HEK293 (cell line): Measurements from ENCODE around the gene KIRREL3.

Experiments used
- CTCF ChIA-PET: fragments of 350-600 bp; formaldehyde crosslinking; extraction: SDS; loops from one replicate; lab custom pipeline; 2021; ENCODE audit warnings: antibody characterized with exemption; lab: Yijun Ruan, JAX
- POLR2A ChIA-PET: fragments of 300-600 bp; formaldehyde crosslinking; extraction: SDS; loops from one replicate; lab custom pipeline; 2020; ENCODE audit warnings: antibody characterized with exemption, inconsistent platforms; lab: Yijun Ruan, JAX
- H3K27ac ChIP-seq: fragments of 200-500 bp; sonication (Bioruptor generic); 2 replicates; pipeline ENCODE4 v1.5.1; 2014; ENCODE audit warnings: low read depth, low read length, control low read depth, inconsistent platforms; ENCODE audit errors: extremely low read depth
- H3K36me3 ChIP-seq, 2 experiments: fragments of 200-500 bp in 1 of 2; sonication (Bioruptor generic) in 1 of 2; 1 replicate in 1 of 2; 2 replicates in 1 of 2; pipeline ENCODE4 v1.5.1; 2014 to 2017; ENCODE audit warnings: inconsistent platforms in 2 of 2, low read length in 2 of 2; ENCODE audit not compliant: control insufficient read depth in 2 of 2, insufficient read depth in 1 of 2
- H3K4me1 ChIP-seq: fragments of 200-500 bp; sonication (Bioruptor generic); 2 replicates; pipeline ENCODE4 v1.5.1; 2014; ENCODE audit warnings: mild to moderate bottlenecking, low read length, inconsistent platforms; ENCODE audit not compliant: control insufficient read depth, insufficient read depth
- H3K4me3 ChIP-seq: 2 replicates; pipeline ENCODE4 v1.5.1; 2011; ENCODE audit warnings: low read depth, mild to moderate bottlenecking, control low read depth, low read length, moderate library complexity
- H3K9me3 ChIP-seq: fragments of 200-500 bp; sonication (Bioruptor generic); 2 replicates; pipeline ENCODE4 v1.5.1; 2014; ENCODE audit warnings: low read depth, low read length, inconsistent platforms; ENCODE audit not compliant: control insufficient read depth, insufficient read depth
- GLI2 ChIP-seq: fragments of 450-650 bp; formaldehyde crosslinking; IDR thresholded peaks from 2 replicates; pipeline ENCODE4; 2017; ENCODE audit warnings: missing biosample characterization, missing genetic modification characterization, low read depth, borderline replicate concordance
- HOXD13 ChIP-seq: sonication (generic); formaldehyde crosslinking; IDR thresholded peaks from 2 replicates; pipeline ENCODE4 v1.8.0; 2022; ENCODE audit warnings: missing genetic modification reagents, borderline replicate concordance
- REST ChIP-seq: fragments of 450-650 bp; formaldehyde crosslinking; IDR thresholded peaks from 2 replicates; pipeline ENCODE4 v1.5.1; 2016; ENCODE audit warnings: missing biosample characterization, missing genetic modification characterization
- SALL2 ChIP-seq: fragments of 450-650 bp; formaldehyde crosslinking; IDR thresholded peaks from 2 replicates; pipeline ENCODE4 v1.5.0; 2017; ENCODE audit warnings: missing biosample characterization, mild to moderate bottlenecking, missing genetic modification characterization, borderline replicate concordance
- SCRT1 ChIP-seq: fragments of 450-650 bp; formaldehyde crosslinking; IDR thresholded peaks from 2 replicates; pipeline ENCODE4 v1.5.1; 2016; ENCODE audit warnings: missing biosample characterization, missing genetic modification characterization, borderline replicate concordance
- SP3 ChIP-seq: fragments of 450-650 bp; formaldehyde crosslinking; IDR thresholded peaks from 2 replicates; pipeline ENCODE4 v1.5.1; 2016; ENCODE audit warnings: missing biosample characterization, missing genetic modification characterization
- TCF7L2 ChIP-seq: IDR thresholded peaks from 2 replicates; pipeline ENCODE4 v1.6.1; 2011; ENCODE audit warnings: low read depth, mild to moderate bottlenecking, inconsistent platforms, low read length, moderate library complexity, borderline replicate concordance
- ZBTB17 ChIP-seq: fragments of 450-650 bp; formaldehyde crosslinking; IDR thresholded peaks from 2 replicates; pipeline ENCODE4 v1.5.1; 2016; ENCODE audit warnings: missing biosample characterization, missing genetic modification characterization
- ZBTB49 ChIP-seq: fragments of 450-650 bp; formaldehyde crosslinking; IDR thresholded peaks from 2 replicates; pipeline ENCODE4 v1.5.1; 2016; ENCODE audit warnings: missing biosample characterization, missing genetic modification characterization, low read depth
- ZEB2 ChIP-seq: fragments of 450-650 bp; formaldehyde crosslinking; IDR thresholded peaks from 2 replicates; pipeline ENCODE4 v1.5.1; 2016; ENCODE audit warnings: missing biosample characterization, missing genetic modification characterization
- ZNF138 ChIP-seq: fragments of 450-650 bp; formaldehyde crosslinking; IDR thresholded peaks from 2 replicates; pipeline ENCODE4 v1.5.1; 2016; ENCODE audit warnings: missing biosample characterization, missing genetic modification characterization, borderline replicate concordance
- ZNF148 ChIP-seq: fragments of 450-650 bp; formaldehyde crosslinking; IDR thresholded peaks from 2 replicates; pipeline ENCODE4 v1.5.0; 2017; ENCODE audit warnings: missing biosample characterization, missing genetic modification characterization, borderline replicate concordance
- ZNF223 ChIP-seq: fragments of 450-650 bp; formaldehyde crosslinking; IDR thresholded peaks from 2 replicates; pipeline ENCODE4 v1.5.1; 2016; ENCODE audit warnings: missing biosample characterization, missing genetic modification characterization
- ZNF423 ChIP-seq: fragments of 450-650 bp; formaldehyde crosslinking; IDR thresholded peaks from 2 replicates; pipeline ENCODE4 v1.5.1; 2016; ENCODE audit warnings: missing biosample characterization, missing genetic modification characterization
- ZNF747 ChIP-seq: fragments of 450-650 bp; formaldehyde crosslinking; IDR thresholded peaks from 2 replicates; pipeline ENCODE4 v1.5.1; 2016; ENCODE audit warnings: missing biosample characterization, missing genetic modification characterization
- ZNF76 ChIP-seq: fragments of 450-650 bp; formaldehyde crosslinking; IDR thresholded peaks from 2 replicates; pipeline ENCODE4; 2016; ENCODE audit warnings: low read depth, missing biosample characterization, missing genetic modification characterization, borderline replicate concordance
- TF ChIP-seq, protein P1 (sequence below): fragments of 450-650 bp; formaldehyde crosslinking; IDR thresholded peaks from 2 replicates; pipeline ENCODE4 v1.5.1; 2016; ENCODE audit warnings: missing biosample characterization, missing genetic modification characterization

The KIRREL3 gene

DNA sequence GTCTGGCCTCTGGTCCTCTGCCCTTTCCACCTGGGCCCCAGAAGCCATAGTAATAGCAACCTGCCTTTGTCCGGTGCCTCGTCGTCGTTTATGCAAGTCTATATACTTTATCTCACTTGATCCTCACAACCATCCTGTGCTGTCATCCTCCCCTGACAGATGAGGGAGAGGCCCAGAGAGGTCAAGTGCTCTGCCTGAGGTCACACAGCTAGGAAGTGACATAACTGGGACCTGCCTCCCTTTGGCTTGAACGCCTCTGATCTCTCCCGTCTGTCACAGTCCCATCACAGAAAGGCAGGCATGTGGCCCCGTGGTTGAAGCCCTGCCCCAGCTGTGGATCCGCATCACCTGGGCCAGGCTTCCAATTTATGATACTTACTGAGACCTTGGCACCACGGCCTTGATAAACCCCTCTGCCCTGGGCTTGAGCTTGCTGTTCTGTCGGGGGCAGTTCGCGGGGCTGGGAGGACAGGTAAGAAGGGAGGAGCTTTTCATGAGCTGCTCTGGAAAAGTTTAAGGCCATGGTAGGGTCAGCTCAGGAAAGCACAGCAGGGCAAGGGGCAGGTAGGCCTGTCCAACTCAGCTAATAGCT lies 398.1 kb downstream of the KIRREL3 start:
- no peak overlapping the region for H3K4me3 ChIP-seq
- no peaks in the 10 kb centered on the region for H3K36me3 ChIP-seq
- POLR2A ChIA-PET, result no interaction called here
- no peak overlapping the region for H3K27ac ChIP-seq
- no peaks in the 10 kb centered on the region for H3K9me3 ChIP-seq
- CTCF ChIA-PET, result no interaction called here
- no peaks in the 10 kb centered on the region for H3K4me1 ChIP-seq
- TF ChIP-seq REST (tag by site-specific recombination) (no peak), ZNF138 (tag by site-specific recombination) (no peak), ZNF76 (no peak), HOXD13 (CRISPR knock-in tag) (no peak), ZEB2 (tag by site-specific recombination) (no peak), SCRT1 (tag by site-specific recombination) (no peak), ZNF148 (tag by site-specific recombination) (no peak), ZNF747 (tag by site-specific recombination) (no peak), TCF7L2 (no peak), ZBTB17 (tag by site-specific recombination) (no peak), GLI2 (tag by site-specific recombination) (no peak), ZNF223 (tag by site-specific recombination) (no peak), ZNF423 (tag by site-specific recombination) (no peak), SP3 (no peak), ZBTB49 (tag by site-specific recombination) (no peak), SALL2 (no peak)
- TF ChIP-seq, protein P1, sequence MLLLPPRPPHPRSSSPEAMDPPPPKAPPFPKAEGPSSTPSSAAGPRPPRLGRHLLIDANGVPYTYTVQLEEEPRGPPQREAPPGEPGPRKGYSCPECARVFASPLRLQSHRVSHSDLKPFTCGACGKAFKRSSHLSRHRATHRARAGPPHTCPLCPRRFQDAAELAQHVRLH (tag by site-specific recombination), result no peak
- TF ChIP-seq, all 188 proteins: peak for 0
